Thoracic aorta (tissue), 2 donors: ENCODE measurements around the gene C19orf85. TPM values are rescaled to one million over a fixed set of nuclear protein-coding genes. Genes with fewer than 3 reads are reported as not detected.
A peak's percentile ranks its signal among the peaks of the same experiment; 100 is the strongest.

Source experiments
- ATAC-seq: fragments of 150-250 bp; one replicate; pipeline ENCODE4 v1.8.0; 2017; ENCODE audit warnings: low read depth; ENCODE audit not compliant: insufficient number of reproducible peaks, low FRiP score
- DNase-seq: peaks from one replicate; pipeline ENCODE4 v3.0.0-alpha.2; 2020; ENCODE audit warnings: low spot score
- H3K27ac ChIP-seq, 2 donors: fragments of 200-600 bp; sonication (generic); 1 replicate in 1 of 2; 2 replicates in 1 of 2; pipeline ENCODE4 v1.5.1; 2016; ENCODE audit warnings: mild to moderate bottlenecking in 2 of 2, moderate library complexity in 2 of 2
- H3K27me3 ChIP-seq: fragments of 200-600 bp; sonication (generic); replicated peaks from 2 replicates; pipeline ENCODE4 v1.6.0; 2016; ENCODE audit warnings: mild to moderate bottlenecking; ENCODE audit not compliant: insufficient read depth
- H3K36me3 ChIP-seq: fragments of 200-600 bp; sonication (generic); one replicate; pipeline ENCODE4 v1.5.1; 2016
- H3K4me1 ChIP-seq, 2 donors: fragments of 200-600 bp; sonication (generic); 1 replicate in 1 of 2; 2 replicates in 1 of 2; pipeline versions ENCODE4 v1.5.1 to v1.6.0; 2016; ENCODE audit warnings: low read depth in 2 of 2, mild to moderate bottlenecking in 1 of 2; ENCODE audit not compliant: control insufficient read depth in 1 of 2
- H3K4me3 ChIP-seq: fragments of 200-600 bp; sonication (generic); 2 replicates; pipeline ENCODE4 v1.5.1; 2016; ENCODE audit warnings: mild to moderate bottlenecking
- H3K9me3 ChIP-seq: fragments of 200-600 bp; sonication (generic); 2 replicates; pipeline ENCODE4 v1.5.1; 2016
- CTCF ChIP-seq: fragments of 200-600 bp; sonication (generic); IDR thresholded peaks from one replicate; pipeline ENCODE4 v1.5.1; 2019; ENCODE audit warnings: antibody characterized with exemption
- total RNA-seq, 2 donors: library from RNA; depleted of rRNA; stranded (reverse); fragments of >200 nt; gene quantifications; one replicate each; pipeline versions ENCODE4 v1.1.0 to v1.2.3, GENCODE V29; 2016

Gene C19orf85
- total RNA-seq, 2 donors from 2014 or later: not detected

DNA sequence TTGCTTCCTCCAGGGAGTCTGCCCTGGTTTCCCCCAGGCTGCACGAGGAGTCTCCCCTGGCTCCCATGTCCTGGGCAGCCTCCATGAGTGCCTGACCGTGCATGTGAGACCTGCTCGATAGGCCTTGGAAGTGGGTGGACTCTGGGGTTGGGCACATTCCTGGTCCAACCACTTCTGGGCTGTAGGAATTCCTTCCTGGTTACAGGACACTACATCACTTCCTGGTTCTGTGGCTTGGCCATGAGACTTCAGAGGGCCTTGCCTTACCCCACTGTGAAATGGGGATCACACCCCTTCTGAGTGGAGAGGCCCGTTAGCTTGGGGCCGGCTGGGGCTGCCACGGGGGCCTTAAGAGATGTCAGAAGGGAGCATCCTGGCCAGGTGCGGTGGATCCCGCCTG lies 7.9 kb upstream of the C19orf85 start:
- no peak for TF ChIP-seq CTCF
- H3K27me3 ChIP-seq: no peaks in the 10 kb centered on the region
- ATAC-seq: no peak
- H3K9me3 ChIP-seq: no peaks in the 10 kb centered on the region
- no peak overlapping the region for H3K4me3 ChIP-seq
- no peaks in the 10 kb centered on the region for H3K36me3 ChIP-seq
- H3K4me1 ChIP-seq: peaks cover 6 to 17% of the 10 kb centered on the region in 2 donors
- no peak for DNase-seq
- no peak overlapping the region for H3K27ac ChIP-seq

DNA sequence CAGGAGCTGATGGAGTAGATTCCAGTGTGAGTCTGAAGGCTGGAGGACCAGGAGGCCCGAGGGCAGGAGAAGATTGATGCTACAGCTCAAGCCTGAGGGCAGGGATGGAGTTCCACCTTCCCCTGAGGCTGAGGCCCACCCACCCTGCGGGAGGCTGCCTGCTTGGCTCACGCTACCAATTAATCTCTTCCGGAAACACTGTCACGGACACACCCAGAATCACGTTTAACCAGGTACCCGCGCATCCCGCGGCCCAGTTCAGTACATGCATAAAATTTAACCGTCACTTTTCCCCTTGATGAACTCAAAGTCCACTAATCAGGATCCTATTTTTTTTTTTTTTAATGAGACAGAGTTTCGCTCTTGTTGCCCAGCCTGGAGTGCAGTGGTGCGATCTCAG lies 6.7 kb upstream of the C19orf85 start:
- Histone ChIP-seq H3K4me3 (no peak overlapping the region), H3K27me3 (no peaks in the 10 kb centered on the region), H3K27ac (no peak overlapping the region), H3K9me3 (no peaks in the 10 kb centered on the region), H3K4me1 (peaks cover 4 to 19% of the 10 kb centered on the region in 2 donors), H3K36me3 (no peaks in the 10 kb centered on the region)
- DNase-seq: no peak
- no peak for ATAC-seq
- TF ChIP-seq CTCF: no peak

- H3K4me3 ChIP-seq: no peak overlapping the region
- ATAC-seq (no peak), DNase-seq (no peak)
- H3K9me3 ChIP-seq: no peaks in the 10 kb centered on the region
- no peak overlapping the region for H3K27ac ChIP-seq
- peak; percentile 5 for TF ChIP-seq CTCF
- no peaks in the 10 kb centered on the region for H3K36me3 ChIP-seq
- peaks cover 0 to 11% of the 10 kb centered on the region in 2 donors for H3K4me1 ChIP-seq
- no peaks in the 10 kb centered on the region for H3K27me3 ChIP-seq
These were observed 3.5 kb upstream of the C19orf85 start for GRCh38 chr19:55468054-55468393.

GRCh38 chr19:55467236-55468053 lies 2.9 kb upstream of the C19orf85 start:
- no peak for DNase-seq
- no peaks in the 10 kb centered on the region for H3K9me3 ChIP-seq
- peak; percentile 67 for ATAC-seq
- TF ChIP-seq CTCF: peak; percentile 99
- H3K27me3 ChIP-seq: no peaks in the 10 kb centered on the region
- H3K4me3 ChIP-seq: no peak overlapping the region
- H3K4me1 ChIP-seq: peaks cover 0 to 12% of the 10 kb centered on the region in 2 donors
- no peaks in the 10 kb centered on the region for H3K36me3 ChIP-seq
- H3K27ac ChIP-seq: no peak overlapping the region

DNA sequence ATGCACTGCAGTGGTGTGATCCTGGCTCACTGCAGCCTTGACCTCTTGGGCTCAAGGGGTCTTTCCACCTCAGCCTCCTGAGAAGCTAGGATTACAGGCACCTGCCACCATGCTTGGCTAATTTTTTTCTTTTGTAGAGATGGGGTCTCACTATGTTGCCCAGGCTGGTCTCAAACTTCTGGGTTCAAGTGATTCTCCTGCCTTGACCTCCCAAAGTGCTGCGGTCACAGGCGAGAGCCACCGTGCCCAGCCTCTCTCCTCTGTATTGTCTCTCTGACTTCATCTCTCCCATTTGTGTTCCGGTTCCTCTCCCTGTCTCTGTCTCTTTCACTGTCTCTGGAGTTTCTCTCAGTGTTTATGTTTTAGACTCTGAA lies 1.7 kb upstream of the C19orf85 start:
- TF ChIP-seq CTCF: no peak
- Histone ChIP-seq H3K9me3 (no peaks in the 10 kb centered on the region), H3K36me3 (no peaks in the 10 kb centered on the region), H3K4me3 (no peak overlapping the region), H3K27me3 (no peaks in the 10 kb centered on the region), H3K4me1 (peaks cover 0 to 17% of the 10 kb centered on the region in 2 donors), H3K27ac (no peak overlapping the region)
- no peak for ATAC-seq
- no peak for DNase-seq
